Neuronal stem cell (in vitro differentiated cells): ENCODE measurements around the gene CYP2A7.
"Not testable (repeated sequence)": the region's sequence is repeated elsewhere in the genome, so short reads cannot be mapped to it uniquely, and the experiment has no call there.

Source experiments
- DNase-seq: peaks from one replicate; pipeline ENCODE4 v3.0.0-alpha.2; 2013; ENCODE audit warnings: low spot score
- H2AFZ ChIP-seq: one replicate; pipeline ENCODE4 v1.6.1; 2013; ENCODE audit warnings: mild to moderate bottlenecking, low read length, inconsistent platforms
- H2AK5ac ChIP-seq: 2 replicates; pipeline ENCODE4 v1.6.1; 2013; ENCODE audit warnings: low read depth, mild to moderate bottlenecking, inconsistent platforms, low read length, moderate library complexity, mixed read lengths
- H2BK120ac ChIP-seq: 2 replicates; pipeline ENCODE4 v1.6.1; 2013; ENCODE audit warnings: low read depth, mild to moderate bottlenecking, inconsistent platforms, low read length, moderate library complexity, mixed read lengths
- H2BK12ac ChIP-seq: one replicate; pipeline ENCODE4 v1.6.1; 2013; ENCODE audit warnings: low read length, inconsistent platforms
- H2BK15ac ChIP-seq: 2 replicates; pipeline ENCODE4 v1.6.1; 2013; ENCODE audit warnings: mild to moderate bottlenecking, low read length, inconsistent platforms, mixed read lengths
- H2BK5ac ChIP-seq: one replicate; pipeline ENCODE4 v1.6.1; 2013; ENCODE audit warnings: inconsistent platforms, mild to moderate bottlenecking, low read length, moderate library complexity
- H3K14ac ChIP-seq: one replicate; pipeline ENCODE4 v1.6.1; 2013; ENCODE audit warnings: low read length, inconsistent platforms
- H3K18ac ChIP-seq: 2 replicates; pipeline ENCODE4 v1.6.1; 2013; ENCODE audit warnings: low read length, inconsistent platforms
- H3K23ac ChIP-seq: 2 replicates; pipeline ENCODE4 v1.6.1; 2013; ENCODE audit warnings: low read depth, mild to moderate bottlenecking, mixed read lengths, low read length, inconsistent platforms; ENCODE audit not compliant: poor library complexity
- H3K27ac ChIP-seq: replicated peaks from 3 replicates; pipeline ENCODE4 v1.5.1; 2013; ENCODE audit warnings: low read length, inconsistent platforms
- H3K27me3 ChIP-seq, 3 experiments: 2 replicates each; pipeline ENCODE4 v1.6.1; 2013; ENCODE audit warnings: low read length in 3 of 3, mild to moderate bottlenecking in 2 of 3, inconsistent platforms in 1 of 3, low read depth in 1 of 3, mixed read lengths in 1 of 3, moderate library complexity in 1 of 3; ENCODE audit not compliant: control insufficient read depth in 3 of 3, insufficient read depth in 3 of 3
- H3K36me3 ChIP-seq, 2 donors: replicated peaks in 1 of 2; 2 replicates each; pipeline ENCODE4 v1.6.1; 2013; ENCODE audit warnings: low read length in 2 of 2; ENCODE audit not compliant: control insufficient read depth in 2 of 2, insufficient read depth in 2 of 2
- H3K4ac ChIP-seq: 2 replicates; pipeline ENCODE4 v1.6.1; 2013; ENCODE audit warnings: inconsistent platforms, mild to moderate bottlenecking, low read length, moderate library complexity
- H3K4me1 ChIP-seq, 2 donors: 1 replicate in 1 of 2; 2 replicates in 1 of 2; pipeline ENCODE4 v1.6.1; 2013; ENCODE audit warnings: low read length in 2 of 2, low read depth in 1 of 2; ENCODE audit not compliant: control insufficient read depth in 2 of 2, insufficient read depth in 1 of 2
- H3K4me2 ChIP-seq: one replicate; pipeline ENCODE4 v1.6.1; 2013; ENCODE audit warnings: mild to moderate bottlenecking, low read length, inconsistent platforms; ENCODE audit not compliant: insufficient read depth, poor library complexity, severe bottlenecking
- H3K4me3 ChIP-seq, 2 donors: 2 replicates each; pipeline ENCODE4 v1.5.1; 2013; ENCODE audit warnings: low read length in 2 of 2, mild to moderate bottlenecking in 2 of 2, inconsistent platforms in 1 of 2, moderate library complexity in 1 of 2
- H3K79me1 ChIP-seq: one replicate; pipeline ENCODE4 v1.6.1; 2013; ENCODE audit warnings: low read depth, mild to moderate bottlenecking, inconsistent platforms, low read length, moderate library complexity
- H3K9ac ChIP-seq: one replicate; pipeline ENCODE4 v1.6.1; 2013; ENCODE audit warnings: mild to moderate bottlenecking, low read depth, low read length, inconsistent platforms; ENCODE audit not compliant: poor library complexity
- H3K9me3 ChIP-seq, 2 donors: replicated peaks in 1 of 2; 2 replicates each; pipeline versions ENCODE3 to v1.6.1; 2013; ENCODE audit warnings: low read length in 2 of 2, mild to moderate bottlenecking in 2 of 2, inconsistent platforms in 1 of 2, low read depth in 1 of 2, mixed read lengths in 1 of 2, moderate library complexity in 1 of 2; ENCODE audit not compliant: control insufficient read depth in 2 of 2, insufficient read depth in 1 of 2
- H4K8ac ChIP-seq: one replicate; pipeline ENCODE4 v1.6.1; 2013; ENCODE audit warnings: low read depth, mild to moderate bottlenecking, inconsistent platforms, low read length, moderate library complexity
- H4K91ac ChIP-seq: one replicate; pipeline ENCODE4 v1.6.1; 2013; ENCODE audit warnings: low read length, low read depth, mild to moderate bottlenecking, inconsistent platforms; ENCODE audit not compliant: poor library complexity
- WGBS, 2 donors: extraction: QIAGEN DNeasy Blood & Tissue Kit; methylation state at CpG; one replicate each; pipeline ENCODE4 v1.1.7; 2013; ENCODE audit warnings: missing lambda C conversion rate in 2 of 2, mixed read lengths in 1 of 2; ENCODE audit not compliant: insufficient read length in 2 of 2, insufficient replicate concordance in 1 of 2; ENCODE audit errors: extremely low coverage in 2 of 2; 5-methylcytosine and 5-hydroxymethylcytosine counted together

CYP2A7 gene

DNA sequence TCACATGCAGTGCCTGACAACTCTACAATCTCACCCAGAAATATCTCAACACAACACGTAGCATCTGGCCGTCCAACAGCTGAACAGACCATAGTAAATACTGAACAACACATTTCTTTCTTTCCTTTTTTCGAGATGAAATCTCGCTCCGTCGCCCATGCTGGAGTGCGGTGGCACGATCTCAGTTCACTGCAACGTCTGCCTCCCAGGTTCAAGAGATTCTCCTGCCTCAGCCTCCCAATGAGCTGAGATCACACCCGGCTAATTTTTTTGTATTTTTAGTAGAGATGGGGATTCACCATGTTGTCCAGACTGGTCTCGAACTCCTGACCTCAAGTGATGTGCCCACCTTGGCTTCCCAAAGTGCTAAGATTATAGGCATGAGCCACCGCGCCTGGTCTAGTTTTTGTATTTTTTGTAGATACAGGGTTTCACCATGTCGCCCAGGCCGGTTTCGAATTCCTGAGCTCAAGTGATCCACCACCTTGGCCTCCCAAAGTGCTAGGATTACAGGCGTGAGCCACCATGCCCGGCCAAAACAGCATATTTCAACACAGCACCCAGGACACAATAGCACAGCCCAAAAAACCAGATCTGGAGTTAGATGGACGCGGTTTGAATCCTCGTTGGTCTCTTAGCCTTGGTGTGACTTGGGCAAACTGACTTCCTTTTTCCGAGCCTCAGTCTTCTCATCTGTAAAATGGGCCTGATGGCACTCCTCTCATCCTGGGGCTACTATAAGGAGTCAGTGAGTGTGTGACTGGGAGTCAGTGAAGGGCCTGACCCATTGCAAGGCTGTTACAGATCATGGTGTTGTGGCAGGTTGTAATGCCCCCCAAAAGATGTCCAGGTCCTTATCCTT is 54.4 kb downstream of the CYP2A7 start:
- no peak overlapping the region for H2AFZ ChIP-seq
- H3K27me3 ChIP-seq, result no peaks in the 10 kb centered on the region
- no peak overlapping the region for H2BK5ac ChIP-seq
- H3K27ac ChIP-seq, result no peak overlapping the region
- H3K4me1 ChIP-seq, result peaks cover 0 to 5% of the 10 kb centered on the region in 2 donors
- peaks cover 0 to 2% of the 10 kb centered on the region in 2 donors for H3K9me3 ChIP-seq
- no peak for DNase-seq
- H3K18ac ChIP-seq, result no peak overlapping the region
- no peak overlapping the region for H2AK5ac ChIP-seq
- H3K36me3 ChIP-seq, result peaks cover 6% of the 10 kb centered on the region in 2 donors
- no peak overlapping the region for H2BK120ac ChIP-seq
- peak overlapping the region; percentile 18 for H4K91ac ChIP-seq
- H3K4me3 ChIP-seq, result no peak overlapping the region
- H3K4ac ChIP-seq, result no peak overlapping the region
- no peak overlapping the region for H3K9ac ChIP-seq
- H3K4me2 ChIP-seq, result no peak overlapping the region
- H4K8ac ChIP-seq, result no peak overlapping the region
- no CpG with 5 or more reads among the region's 22 CpGs for WGBS, 2 donors
- H3K23ac ChIP-seq, result peak overlapping the region; percentile 12
- H3K79me1 ChIP-seq, result no peaks in the 10 kb centered on the region
- no peak overlapping the region for H2BK12ac ChIP-seq
- no peak overlapping the region for H2BK15ac ChIP-seq
- H3K14ac ChIP-seq, result no peak overlapping the region

DNA sequence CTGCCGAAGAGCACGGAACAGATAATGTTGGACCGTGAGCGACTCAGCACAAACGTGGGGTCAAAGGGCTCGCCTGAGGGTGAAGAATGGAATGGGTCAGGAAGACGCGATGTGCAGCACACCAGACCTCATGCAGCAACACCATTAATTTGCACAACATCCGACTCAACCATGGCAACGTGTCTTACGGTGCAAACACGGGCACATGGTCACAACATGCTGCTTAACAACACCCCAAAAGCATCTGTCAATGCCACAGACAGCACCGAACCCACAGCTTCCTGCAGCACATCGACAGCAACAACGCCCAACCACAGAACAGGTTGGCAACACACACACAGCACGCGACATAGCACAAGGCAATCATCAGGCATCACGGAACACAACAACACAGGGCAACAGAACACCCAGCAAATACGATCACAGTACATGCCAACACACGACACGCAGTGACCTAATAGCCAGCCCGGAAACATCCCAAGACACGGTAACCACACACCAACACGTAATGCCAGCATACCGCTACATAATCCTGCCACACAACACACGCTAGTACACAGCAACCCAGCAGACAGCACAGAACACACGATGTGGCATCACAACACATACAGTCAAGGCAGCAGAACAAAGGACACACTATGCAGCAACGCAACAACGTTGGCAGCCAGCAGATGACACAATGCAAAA is 55.2 kb downstream of the CYP2A7 start:
- H2AK5ac ChIP-seq, H4K8ac ChIP-seq, H2BK120ac ChIP-seq, H3K4me1 ChIP-seq, H3K36me3 ChIP-seq, H2BK12ac ChIP-seq, H2BK15ac ChIP-seq, H2AFZ ChIP-seq, H3K9me3 ChIP-seq, H3K27me3 ChIP-seq, H3K27ac ChIP-seq, H3K14ac ChIP-seq, H3K4me2 ChIP-seq, H3K9ac ChIP-seq, H3K79me1 ChIP-seq, H3K4ac ChIP-seq, H2BK5ac ChIP-seq, DNase-seq, H3K18ac ChIP-seq: not testable (repeated sequence)
- Histone ChIP-seq H3K4me3 (peak overlapping the region in 1 of 2 donors; percentile 68), H3K23ac (peak overlapping the region; percentile 12), H4K91ac (peak overlapping the region; percentile 18)
- no CpG with 5 or more reads among the region's 29 CpGs for WGBS, 2 donors

DNA sequence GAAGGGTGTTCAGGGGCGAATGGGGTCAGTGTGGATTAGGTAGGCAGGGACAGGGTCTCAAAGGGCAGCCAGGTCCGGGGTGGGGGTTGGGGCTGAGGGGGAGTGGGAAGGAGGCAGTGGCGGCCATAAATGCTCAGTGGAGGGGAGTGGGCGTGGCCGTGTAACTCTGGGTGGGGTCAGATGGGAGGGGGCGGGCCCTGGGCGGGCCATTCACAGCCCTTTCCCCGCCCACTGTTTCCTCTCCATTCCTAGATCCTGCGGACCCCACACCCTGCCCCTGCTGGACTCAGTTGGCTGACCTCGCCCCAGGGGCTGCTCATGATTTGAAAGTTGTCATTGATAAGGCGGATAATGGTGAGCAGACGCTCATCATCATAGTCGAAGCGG is 55.7 kb downstream of the CYP2A7 start:
- not testable (repeated sequence) for H3K4ac ChIP-seq, H3K27ac ChIP-seq, DNase-seq, H2AFZ ChIP-seq, H3K23ac ChIP-seq, H3K79me1 ChIP-seq, H2BK120ac ChIP-seq, H4K8ac ChIP-seq, H3K4me3 ChIP-seq, H2AK5ac ChIP-seq, H3K4me2 ChIP-seq, H3K18ac ChIP-seq, H3K27me3 ChIP-seq, H3K36me3 ChIP-seq, H2BK15ac ChIP-seq, H3K4me1 ChIP-seq, H3K9ac ChIP-seq, H3K9me3 ChIP-seq, H2BK12ac ChIP-seq, H3K14ac ChIP-seq, H4K91ac ChIP-seq, H2BK5ac ChIP-seq
- no CpG with 5 or more reads among the region's 14 CpGs for WGBS, 2 donors

DNA sequence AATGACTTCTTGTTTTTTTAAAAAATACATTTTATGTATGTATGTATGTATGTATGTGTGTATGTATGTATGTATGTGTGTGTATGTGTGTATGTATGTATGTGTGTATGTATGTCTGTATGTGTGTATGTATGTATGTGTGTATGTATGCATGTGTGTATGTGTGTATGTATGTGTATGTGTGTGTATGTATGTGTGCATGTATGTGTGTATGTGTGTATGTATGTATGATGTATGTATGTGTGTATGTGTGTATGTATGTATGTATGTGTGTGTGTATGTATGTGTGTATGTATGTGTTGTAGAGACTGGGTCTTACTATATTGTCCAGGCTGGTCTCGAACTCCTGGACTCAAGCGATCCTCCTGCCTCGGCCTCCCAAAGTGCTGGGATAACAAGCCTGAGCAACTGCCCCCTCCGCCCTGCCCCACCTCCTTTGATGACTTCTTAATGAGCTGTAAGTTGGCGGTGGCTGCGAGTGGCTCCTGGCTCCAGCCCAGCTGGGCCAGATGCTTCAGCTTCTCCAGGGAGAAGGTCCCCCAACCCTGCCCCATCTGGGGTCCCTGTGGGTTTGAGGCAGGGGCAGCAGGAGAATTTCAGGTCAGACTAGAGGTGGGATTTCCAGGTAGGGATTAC is 56.5 kb downstream of the CYP2A7 start:
- H3K79me1 ChIP-seq, H3K14ac ChIP-seq, H3K9me3 ChIP-seq, H2BK120ac ChIP-seq, H3K27me3 ChIP-seq, H3K4me2 ChIP-seq, H3K4ac ChIP-seq, H2AFZ ChIP-seq, H2AK5ac ChIP-seq, H4K8ac ChIP-seq, H2BK15ac ChIP-seq, H3K9ac ChIP-seq, H2BK12ac ChIP-seq, H2BK5ac ChIP-seq, H3K27ac ChIP-seq, H3K23ac ChIP-seq, H3K18ac ChIP-seq, DNase-seq, H3K4me1 ChIP-seq, H4K91ac ChIP-seq, H3K36me3 ChIP-seq, H3K4me3 ChIP-seq: not testable (repeated sequence)
- WGBS, 2 donors, result no CpG with 5 or more reads among the region's 6 CpGs
